ENCODE measurements around the gene PTPRD. TPM values are rescaled to one million over a fixed set of nuclear protein-coding genes. Genes with fewer than 3 reads are reported as not detected.
A peak's percentile ranks its signal among the peaks of the same experiment; 100 is the strongest.

PTPRD gene
- polyA plus RNA-seq, 3 donors, result 114 to 130 (median 117) TPM

DNA sequence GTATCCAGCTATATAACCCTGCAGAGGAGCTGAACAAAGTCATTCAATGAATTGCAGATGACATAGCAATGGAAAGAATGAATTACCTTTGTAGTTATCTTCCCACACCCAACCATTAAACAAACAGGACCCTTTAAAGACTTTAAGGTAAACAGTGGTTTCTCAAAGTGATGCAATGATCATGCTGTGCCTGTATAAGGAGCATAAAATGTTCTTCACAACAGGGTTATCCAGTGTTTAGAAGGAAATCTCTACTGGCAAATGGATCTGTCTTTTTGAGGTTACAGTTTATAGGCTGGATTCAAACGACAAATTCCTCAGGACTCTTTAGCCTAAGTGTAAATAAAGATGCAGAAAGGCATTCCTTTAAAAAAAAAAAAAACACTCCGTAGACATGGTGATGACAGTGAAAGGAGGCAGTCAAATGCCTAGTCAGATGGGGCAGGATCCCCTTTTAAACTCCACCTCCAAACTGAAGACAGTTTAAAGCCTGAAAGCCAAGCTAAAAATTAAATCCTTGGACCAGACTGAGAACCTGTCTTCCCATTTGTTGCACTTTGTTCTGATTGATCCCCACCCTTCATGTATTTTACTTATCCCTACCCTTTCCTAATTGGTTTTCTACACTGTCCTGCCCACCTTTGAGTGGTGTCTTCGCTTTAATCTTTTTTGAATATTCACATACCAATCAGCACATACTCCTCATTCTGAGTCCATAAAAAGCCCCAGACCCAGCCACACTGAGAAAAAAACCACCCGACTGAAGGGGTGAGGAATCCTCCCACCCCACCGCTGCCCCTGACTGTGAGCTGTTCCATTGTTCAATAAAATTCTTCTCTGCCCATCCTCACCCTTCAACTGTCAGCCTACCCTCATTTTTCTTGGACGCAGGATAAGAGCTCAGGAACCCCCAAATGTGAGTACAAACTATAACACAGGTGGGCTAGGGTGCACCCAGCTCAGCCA lies 2052.0 kb downstream of the PTPRD start:
- no peak for DNase-seq (ENCODE audit: extremely low read depth in 1 of 11, low read depth in 9 of 11, low spot score in 4 of 11)

DNA sequence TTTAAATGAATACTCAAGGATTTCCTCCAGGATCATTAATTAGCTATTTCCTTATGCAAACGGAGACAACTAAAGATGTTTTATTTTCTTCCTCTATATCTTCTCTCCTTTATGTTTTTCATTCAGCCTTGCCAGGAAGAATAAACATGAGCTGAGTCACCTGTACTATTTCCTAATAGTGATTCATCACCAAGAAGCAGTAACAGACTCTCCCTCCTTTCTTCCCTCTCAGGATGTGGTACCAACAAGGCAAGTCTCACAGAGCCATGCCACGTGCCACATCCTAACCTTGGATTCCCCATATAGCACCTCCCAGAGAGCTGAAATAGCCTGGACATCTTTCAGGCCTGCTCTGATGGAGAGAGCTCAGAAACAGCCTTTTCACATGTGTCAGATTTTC lies 2054.6 kb downstream of the PTPRD start:
- DNase-seq (ENCODE audit: extremely low read depth in 1 of 11, low read depth in 9 of 11, low spot score in 4 of 11), result no peak

DNA sequence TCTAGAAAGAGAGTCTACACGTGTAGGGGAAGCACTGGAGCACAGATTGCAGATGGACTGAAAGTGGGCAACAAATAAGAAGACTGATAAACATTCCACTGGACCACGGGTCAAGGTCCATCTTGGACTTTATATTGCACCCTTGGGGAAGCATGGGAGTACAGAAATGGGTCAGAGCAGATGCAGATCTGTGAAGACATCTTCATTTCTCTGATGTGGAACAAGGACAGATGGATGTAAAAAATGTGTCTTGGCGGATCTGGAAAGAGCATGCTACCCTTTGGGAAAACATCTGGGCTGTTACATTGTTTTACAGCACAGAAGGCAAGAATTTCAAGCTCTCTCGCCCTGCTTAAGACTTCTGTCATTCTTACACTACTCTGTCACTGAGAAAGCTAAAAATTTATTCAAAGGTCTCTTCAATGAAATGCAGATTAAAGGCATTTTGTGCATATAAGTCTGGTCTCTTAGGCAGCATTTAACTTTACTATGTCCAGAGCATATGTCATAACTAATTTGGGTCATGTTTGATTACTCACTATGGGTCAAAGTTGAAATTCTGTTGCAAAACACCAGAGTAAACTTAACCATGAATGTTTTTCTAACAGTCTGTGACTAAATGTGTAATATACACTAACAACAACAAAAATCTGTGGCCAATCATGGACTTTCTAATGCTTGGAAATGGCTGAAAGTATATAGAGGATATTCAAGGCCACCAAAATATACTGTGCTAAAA lies 2056.9 kb downstream of the PTPRD start:
- peak in 2 of 11 donors; percentile 9 to 22 for DNase-seq (ENCODE audit: extremely low read depth in 1 of 11, low read depth in 9 of 11, low spot score in 4 of 11)

DNA sequence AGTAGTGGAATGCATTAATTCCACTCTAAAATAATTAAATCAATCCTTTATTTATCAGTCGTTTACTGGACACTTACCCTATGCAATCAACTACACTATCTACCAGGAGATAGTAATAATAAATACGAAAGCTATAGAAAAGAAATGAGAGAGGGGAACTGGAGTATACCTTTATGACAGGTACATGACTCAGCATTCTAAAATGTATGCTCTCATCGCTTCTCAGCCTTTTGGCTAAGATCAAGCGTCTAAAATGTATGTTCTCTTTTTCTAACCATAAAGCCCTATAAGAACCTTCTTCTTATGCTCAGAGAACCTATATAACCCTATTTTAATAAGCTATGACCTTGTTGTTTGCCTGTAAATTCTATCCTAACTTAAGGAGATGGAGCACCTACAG lies 2059.4 kb downstream of the PTPRD start:
- DNase-seq (ENCODE audit: extremely low read depth in 1 of 11, low read depth in 9 of 11, low spot score in 4 of 11), result no peak

DNA sequence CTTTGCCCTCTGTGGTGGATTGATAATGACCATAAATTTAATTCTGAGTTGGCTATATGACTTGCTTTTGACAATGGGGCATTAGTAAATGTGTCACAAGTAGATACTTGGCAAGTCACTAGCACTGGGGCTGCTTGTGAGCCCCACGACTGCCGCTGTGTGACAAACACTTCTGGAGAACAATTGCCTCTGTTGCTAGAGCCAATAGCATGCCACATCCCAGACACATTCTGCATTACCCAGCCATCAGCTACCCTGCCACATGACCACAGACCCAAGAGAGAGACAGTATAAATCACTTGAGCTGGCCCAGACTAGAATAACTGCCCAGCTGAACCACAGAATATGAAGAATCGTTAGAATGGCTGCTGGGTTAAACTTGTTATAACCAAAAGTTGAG lies 2060.1 kb downstream of the PTPRD start:
- DNase-seq (ENCODE audit: extremely low read depth in 1 of 11, low read depth in 9 of 11, low spot score in 4 of 11), result no peak

DNA sequence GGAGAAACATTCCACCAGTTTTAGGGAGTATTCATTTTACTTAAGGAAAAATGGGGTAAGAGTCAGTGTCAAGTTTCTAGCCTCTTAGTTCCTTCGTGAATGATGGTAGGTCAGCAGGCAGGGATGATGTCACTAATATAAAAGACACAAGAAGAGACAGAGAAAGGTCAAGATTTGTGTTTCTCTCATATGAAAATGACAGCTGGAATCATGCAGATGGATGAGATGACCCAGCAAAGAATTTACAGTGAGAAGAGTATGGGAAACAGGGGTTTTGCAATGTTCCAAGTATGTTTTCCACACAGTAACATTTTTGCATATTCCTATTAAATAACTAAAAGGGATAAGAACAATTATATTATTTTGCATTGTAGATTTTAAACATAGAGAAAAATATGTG lies 2063.6 kb downstream of the PTPRD start:
- DNase-seq (ENCODE audit: extremely low read depth in 1 of 11, low read depth in 9 of 11, low spot score in 4 of 11), result no peak

DNA sequence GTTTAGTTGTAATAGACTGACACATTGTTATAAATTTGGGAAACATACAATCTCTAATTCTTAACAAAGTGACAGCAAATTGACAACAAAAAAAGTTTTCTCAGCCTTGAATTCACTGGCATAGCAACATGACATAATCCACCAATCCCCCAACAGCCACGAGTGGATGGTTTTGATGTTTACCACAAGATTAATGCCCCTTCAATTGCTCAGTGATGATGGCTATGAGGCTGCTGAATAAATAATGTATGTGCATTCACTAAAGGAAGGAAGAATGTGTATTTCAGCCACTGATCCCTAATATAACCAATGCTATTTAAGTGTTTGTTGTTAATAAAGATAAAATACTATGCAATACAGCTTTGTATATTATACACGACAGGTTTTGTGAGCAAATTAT lies 2069.6 kb downstream of the PTPRD start:
- DNase-seq (ENCODE audit: extremely low read depth in 1 of 11, low read depth in 9 of 11, low spot score in 4 of 11), result no peak

DNA sequence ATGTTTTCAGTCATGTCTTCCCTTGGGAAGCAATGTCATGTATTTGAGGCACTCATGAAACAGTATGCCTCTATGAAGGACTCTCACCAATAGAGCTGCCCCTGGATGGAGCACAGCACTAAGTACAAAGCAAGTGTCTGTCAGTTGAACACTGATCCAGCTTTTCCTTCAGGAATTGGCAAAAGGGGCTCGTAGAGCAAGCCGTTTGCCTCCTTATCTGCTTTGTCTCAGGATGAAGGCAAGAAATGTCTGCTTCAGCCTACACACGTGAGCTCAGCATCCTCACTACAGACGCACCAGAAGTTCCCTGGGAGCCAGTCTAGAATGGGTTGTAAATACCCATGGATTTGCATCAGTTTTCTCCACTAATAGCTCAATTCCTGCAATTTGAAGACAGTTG lies 2070.3 kb downstream of the PTPRD start:
- DNase-seq (ENCODE audit: extremely low read depth in 1 of 11, low read depth in 9 of 11, low spot score in 4 of 11), result no peak

DNA sequence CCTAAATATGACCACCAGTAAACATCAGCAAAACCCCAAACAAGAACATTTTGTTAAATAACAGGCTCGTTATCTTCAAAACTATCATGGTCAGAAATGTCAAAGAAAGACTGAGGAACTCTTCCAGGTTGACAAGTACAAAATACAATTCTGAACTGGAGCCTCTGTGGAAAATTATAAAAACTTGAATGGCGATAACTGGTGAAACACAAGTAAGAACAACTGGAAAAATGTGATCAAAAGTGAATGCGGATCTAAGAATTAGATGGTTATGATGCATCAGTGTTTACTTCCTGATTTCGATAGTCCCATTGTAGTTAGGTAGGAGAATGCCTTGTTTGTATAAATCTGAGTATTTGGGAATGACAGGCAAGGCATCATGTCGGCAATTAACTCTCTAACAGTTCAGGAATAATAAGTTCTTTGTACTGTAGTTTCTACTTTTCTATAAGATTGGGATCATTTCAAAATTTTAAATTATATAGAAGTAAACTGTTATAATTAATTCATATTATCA lies 2073.1 kb downstream of the PTPRD start:
- no peak for DNase-seq (ENCODE audit: extremely low read depth in 1 of 11, low read depth in 9 of 11, low spot score in 4 of 11)

DNA sequence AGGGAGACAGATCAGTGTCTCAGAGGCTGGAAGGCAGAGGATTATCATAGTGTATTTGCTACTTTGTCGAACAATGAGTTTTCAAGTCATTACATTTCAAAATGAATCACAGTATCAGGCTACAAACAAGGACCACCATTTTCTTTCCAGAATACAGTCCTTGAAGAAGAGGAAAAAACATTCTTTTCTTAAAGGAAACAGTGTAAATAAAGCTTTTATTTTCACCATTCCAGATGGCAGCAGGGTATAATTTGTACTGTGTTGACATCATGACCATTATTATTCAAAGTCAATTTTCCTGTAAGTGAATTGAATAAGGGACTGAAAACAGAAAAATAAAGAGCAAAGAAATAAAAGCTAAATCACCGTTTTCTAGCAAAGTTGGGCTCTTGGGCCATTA lies 2076.0 kb downstream of the PTPRD start:
- no peak for DNase-seq (ENCODE audit: extremely low read depth in 1 of 11, low read depth in 9 of 11, low spot score in 4 of 11)

DNA sequence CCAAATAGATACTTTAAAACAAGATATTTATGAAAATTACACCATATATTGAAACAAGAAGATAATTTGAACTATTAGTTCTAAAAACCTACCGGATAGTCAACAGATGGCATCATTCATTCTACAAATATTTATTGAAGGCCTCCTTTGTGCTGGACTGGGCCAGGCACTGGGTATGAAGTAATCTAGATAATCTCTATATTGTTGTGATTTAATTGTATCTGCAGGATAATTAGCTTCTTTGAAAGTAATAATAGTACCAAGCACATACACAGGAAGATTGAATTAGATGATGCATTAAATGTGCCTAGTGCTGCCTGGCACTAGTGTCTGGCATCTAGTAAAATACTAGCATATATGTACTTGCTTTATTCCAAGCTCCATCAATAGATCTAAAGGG lies 2078.0 kb downstream of the PTPRD start:
- no peak for DNase-seq (ENCODE audit: extremely low read depth in 1 of 11, low read depth in 9 of 11, low spot score in 4 of 11)

DNA sequence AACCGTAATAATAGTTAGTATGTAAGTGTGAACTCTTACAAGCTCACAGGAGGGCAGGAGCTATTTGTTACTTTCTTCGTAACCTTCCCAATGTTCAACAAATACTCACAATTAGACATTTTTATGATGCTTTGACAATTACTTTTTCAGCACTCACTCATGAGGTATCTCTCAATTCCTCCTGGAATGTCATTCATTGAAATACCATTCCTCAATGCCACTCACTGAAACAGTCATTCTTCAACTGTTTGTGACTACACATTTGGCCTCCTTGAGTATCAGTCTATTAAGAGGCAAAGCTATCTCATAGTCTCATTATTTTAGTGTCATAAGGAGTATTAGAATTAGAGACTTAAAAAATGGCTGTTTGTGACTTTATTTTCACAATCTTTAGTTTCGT lies 2079.1 kb downstream of the PTPRD start:
- no peak for DNase-seq (ENCODE audit: extremely low read depth in 1 of 11, low read depth in 9 of 11, low spot score in 4 of 11)

DNA sequence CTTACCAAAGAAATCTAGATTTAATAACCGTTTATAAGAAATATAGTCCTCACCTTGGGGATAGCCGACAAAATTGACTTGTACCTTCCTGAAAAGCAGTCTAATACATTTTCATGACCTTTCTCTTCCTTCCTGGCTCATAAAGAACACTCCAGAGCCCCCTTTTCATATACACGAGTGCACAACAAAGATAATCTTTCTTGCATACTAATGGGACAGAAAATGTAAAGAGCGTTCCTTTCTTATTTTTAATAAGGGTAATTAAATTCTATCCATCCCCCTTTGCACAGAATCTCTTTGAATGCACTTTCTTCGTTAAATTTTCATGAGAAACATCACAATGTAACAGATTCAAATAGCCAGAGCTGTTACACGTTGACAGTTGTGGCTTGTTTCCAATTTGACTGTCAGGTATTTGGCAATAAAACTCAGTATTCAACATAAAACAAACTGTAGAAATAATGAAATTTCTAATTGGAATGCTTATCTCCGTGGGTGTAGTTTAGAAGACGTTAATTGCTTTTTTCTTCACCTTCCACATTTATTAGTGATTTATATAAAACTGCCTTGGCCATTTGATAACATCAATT lies 2080.9 kb downstream of the PTPRD start:
- no peak for DNase-seq (ENCODE audit: extremely low read depth in 1 of 11, low read depth in 9 of 11, low spot score in 4 of 11)

DNA sequence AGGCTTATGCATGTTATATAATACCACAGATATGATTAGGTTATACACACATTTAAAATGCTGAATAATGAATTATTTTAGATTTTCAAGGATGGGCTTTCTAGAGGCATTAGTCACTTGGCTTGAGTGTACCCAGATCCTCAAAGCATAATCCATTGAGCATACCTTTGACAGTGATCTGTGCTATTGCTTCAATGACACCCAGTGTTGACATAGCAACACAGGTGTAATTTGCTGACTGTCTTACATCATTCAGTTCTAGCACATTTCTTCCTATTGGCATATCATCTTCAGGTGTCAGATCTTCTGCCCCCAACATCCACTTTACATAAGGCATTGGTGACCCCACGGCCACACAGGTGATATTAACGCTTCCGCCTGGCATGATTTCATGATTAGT lies 2091.7 kb downstream of the PTPRD start:
- no peak for DNase-seq (ENCODE audit: extremely low read depth in 1 of 11, low read depth in 9 of 11, low spot score in 4 of 11)

DNA sequence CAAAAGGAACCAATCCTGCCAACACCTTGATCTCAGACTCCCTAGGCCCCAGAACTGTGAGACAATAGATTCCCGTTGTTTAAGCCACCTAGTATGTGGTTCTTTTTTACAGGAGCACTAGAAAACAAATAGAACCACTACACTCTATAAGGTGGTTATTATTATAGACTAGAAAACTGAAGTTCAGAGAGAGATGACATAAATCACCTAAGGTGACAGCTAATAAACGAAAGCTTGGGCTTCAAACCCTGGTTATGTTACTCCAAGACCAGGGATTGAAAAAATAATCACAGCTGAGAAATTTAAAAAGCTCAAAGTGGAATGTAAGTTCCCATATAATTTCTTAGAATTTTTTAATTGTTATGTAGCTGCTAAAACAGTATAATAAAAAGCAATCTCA lies 2097.1 kb downstream of the PTPRD start:
- peak in 1 of 11 donors; percentile 1 for DNase-seq (ENCODE audit: extremely low read depth in 1 of 11, low read depth in 9 of 11, low spot score in 4 of 11)

DNA sequence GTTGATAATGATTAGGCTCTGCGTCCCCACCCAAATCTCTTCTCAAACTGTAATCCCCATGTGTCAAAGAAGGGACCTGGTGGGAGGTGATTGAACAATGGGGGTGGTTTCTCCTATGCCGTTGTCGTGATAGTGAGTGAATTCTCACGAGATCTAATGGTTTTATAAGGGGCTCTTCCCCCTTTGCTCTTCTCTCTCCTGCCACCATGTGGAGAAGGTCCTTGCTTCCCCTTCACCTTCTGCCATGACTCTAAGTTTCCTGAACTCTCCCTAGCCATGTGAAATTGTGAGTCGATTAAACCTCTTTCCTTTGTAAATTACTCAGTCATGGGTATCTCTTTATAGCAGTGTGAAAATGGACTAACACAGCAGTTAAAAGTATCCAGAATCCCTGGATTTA lies 2098.0 kb downstream of the PTPRD start:
- no peak for DNase-seq (ENCODE audit: extremely low read depth in 1 of 11, low read depth in 9 of 11, low spot score in 4 of 11)

DNA sequence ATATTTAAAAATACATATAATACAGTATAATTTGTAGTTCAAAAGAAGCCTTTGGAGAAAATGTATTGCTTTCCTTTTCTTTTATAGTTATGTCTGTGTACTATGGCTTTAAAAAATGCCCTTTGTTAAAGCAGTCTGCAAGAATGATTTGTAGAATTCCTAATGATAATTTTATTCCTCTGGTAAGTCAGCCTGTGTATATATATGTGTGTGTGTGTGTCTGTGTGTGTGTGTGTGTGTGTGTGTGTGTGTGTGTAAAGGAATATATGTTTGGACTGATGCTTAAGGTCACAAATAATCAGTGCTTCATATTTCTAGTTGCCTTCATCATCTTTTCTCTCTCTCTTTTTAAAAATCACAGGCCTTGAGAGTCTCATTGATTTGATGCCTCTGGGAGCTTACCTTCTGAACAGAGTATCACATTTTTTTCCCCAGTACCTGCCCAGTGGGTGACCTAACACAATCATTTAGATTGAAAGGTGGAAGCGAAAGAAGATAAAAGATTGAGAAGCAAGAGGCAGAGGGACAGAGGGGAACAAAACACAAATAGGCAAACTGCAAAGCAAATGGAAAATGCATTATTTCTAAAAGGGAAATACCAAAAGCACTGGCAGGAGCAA lies 2104.0 kb downstream of the PTPRD start:
- no peak for DNase-seq (ENCODE audit: extremely low read depth in 1 of 11, low read depth in 9 of 11, low spot score in 4 of 11)

DNA sequence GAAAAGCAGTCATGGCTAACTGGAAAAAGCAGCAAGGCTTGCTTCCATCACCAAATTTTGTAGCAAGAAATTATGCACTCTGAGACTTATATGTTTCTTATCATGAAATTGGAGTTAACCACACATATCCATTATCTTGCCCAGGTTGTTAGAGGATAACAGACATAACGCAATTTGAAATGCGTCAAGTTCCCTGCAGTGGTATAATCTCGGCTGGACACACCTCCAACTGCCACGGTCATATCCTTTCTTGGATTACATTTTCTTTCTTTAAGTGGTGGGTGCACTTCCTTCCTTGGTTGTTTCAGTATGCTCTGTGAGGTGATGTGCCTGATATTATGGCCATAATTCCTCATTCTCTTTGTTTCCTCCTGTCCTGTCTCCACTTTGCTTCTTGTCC lies 2118.2 kb downstream of the PTPRD start:
- DNase-seq (ENCODE audit: extremely low read depth in 1 of 11, low read depth in 9 of 11, low spot score in 4 of 11), result no peak

DNA sequence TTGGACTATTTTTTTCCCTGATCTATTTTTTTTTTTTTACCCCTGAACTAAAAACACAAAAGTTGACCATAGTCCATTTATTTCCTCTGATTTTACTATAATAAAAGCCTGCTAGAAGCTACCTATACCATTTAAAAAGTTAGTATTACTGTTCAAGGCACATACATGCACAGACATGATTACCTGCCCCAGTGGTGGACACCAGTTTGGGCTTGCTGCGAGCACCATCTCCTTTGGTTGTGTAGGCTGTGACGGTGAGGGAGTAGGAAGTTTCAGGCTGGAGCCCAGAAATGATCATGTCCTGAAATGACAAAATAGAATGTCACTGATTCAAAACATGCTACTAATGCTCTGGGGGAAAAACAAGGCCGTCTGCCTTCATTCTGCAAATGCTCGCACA lies 2120.1 kb downstream of the PTPRD start:
- no peak for DNase-seq (ENCODE audit: extremely low read depth in 1 of 11, low read depth in 9 of 11, low spot score in 4 of 11)

Data from renal cortex interstitium (tissue), 11 donors.